Hematopoietic multipotent progenitor cell treated with erythropoietin and hydrocortisone succinate and interleukin-3 and kit ligand, for 17 days (in vitro differentiated cells): ENCODE results near the gene AGBL4.

Experiments used
- DNase-seq: peaks from one replicate; pipeline ENCODE4 v3.0.0-alpha.2; 2015; ENCODE audit warnings: low spot score

The AGBL4 gene

GRCh38 chr1:48940962-48941732, 1082.6 kb downstream of the AGBL4 start:
- no peak for DNase-seq

DNA sequence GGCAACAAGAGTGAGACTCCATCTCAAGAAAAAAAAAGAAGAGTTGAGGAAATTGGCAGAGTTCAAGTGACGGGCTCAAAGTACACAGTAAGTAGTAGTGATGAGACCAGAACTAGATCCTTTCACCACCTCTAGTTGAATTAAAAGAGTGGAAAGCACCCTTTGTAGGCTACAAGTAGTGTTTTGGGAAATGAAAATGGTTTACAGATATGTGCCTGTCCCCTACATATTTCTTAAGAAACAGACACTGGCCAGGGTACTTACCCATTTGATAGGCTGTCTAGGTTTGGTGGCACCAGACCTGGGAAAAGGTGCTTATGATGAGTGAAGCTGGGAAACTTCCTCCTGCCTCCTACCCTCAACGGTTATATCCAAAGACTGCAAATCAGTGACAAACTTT, 1083.4 kb downstream of the AGBL4 start:
- DNase-seq, result no peak

- no peak for DNase-seq
These were observed 1083.9 kb downstream of the AGBL4 start for GRCh38 chr1:48939828-48940227.

DNA sequence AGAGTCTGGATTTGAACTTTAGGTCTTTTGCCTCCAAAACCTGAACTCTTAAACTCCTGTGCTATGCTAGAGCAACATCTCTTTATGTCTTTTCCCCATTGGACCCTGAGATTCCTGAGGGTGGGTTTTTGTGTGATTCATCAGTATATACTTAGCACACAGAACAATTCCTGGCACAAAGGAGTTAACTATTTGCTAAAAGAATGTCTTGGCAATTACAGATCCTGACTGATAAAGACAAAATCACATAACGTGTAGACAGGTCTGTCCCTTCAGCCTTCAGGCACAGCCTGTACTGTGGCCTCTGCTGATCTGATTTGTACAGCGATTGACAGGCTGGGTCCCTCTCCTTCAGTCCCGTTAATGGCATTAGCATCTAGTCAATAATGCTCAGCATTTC, 1084.7 kb downstream of the AGBL4 start:
- DNase-seq, result no peak

DNA sequence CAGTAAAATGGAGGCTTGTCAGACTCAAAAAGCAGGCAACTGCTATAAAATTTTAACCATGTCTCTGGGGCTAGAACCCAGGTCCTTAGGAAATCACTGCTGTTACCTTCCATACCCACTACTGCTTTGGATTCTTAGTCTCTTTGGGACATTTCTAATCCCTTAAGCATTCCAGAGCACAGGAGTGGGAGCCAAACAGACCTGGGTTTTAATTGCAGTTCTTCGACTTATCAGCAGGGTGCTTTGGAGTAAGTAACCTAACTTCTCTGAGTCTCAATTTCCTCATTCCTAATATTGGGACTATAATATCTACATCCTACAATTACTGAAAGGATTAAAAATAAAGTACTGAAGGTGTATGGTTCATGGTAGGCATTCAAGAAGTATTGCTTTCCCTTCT, 1086.0 kb downstream of the AGBL4 start:
- DNase-seq, result no peak

- DNase-seq, result no peak
These were observed 1087.3 kb downstream of the AGBL4 start for GRCh38 chr1:48936436-48936835.

DNA sequence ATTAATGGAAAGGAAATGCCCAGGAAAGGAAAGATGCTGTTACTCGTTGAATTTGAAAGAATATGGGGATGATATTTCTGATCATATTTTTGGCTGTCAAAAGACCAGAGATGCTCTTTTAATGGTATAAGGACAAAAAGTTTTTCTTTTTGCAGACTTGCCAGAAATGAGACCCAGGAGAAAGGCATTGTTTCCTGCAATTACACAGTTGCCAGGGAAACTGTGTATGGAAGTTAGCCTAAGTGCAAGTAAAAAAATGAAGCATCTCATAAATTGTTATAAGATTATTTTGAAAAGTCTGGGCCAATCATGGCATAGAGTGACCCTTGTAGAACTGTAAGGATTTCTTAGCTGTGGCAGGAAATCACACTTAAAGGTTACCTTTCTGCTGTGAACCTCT, 1091.4 kb downstream of the AGBL4 start:
- DNase-seq, result no peak

- no peak for DNase-seq
These were observed 1092.1 kb downstream of the AGBL4 start for GRCh38 chr1:48931506-48932192.

DNA sequence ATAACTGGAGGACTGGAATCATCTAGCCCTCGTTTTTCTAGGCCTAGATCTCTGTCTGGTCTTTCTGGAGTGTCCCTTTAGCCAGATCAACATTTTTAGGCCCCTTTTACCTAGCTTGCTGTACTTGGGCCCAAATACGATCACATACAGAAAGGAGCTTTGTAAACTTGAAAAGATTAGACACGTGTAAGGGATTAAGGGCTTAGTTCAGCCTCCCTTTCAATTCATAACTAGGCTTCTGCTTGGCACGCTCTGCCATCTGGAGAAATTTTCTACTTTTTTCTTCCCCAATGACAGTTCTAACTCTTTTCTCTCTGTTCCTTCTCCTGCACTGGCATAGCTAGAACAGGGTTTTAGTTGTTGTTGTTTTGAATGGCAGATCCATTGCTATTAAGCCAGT, 1093.7 kb downstream of the AGBL4 start:
- DNase-seq, result no peak

DNA sequence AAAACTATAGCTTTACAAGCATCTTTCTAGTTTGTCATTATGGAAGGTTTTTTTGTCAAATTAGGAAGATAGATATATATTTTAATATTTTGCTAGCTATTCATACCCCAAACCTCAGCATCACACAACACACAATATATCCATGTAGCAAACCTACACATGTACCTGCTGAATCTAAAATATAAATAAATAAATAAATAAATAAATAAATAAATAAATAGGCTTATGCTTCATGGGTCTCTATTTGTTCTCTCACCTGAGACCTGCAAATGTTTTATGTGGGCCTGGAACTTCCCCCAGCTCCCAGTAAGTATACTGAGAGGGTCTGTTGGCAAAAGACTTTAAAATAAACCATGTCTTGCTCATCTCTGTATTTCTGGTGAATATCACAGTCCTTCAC, 1099.7 kb downstream of the AGBL4 start:
- no peak for DNase-seq

- no peak for DNase-seq
These were observed 1100.6 kb downstream of the AGBL4 start for GRCh38 chr1:48923116-48923515.

DNA sequence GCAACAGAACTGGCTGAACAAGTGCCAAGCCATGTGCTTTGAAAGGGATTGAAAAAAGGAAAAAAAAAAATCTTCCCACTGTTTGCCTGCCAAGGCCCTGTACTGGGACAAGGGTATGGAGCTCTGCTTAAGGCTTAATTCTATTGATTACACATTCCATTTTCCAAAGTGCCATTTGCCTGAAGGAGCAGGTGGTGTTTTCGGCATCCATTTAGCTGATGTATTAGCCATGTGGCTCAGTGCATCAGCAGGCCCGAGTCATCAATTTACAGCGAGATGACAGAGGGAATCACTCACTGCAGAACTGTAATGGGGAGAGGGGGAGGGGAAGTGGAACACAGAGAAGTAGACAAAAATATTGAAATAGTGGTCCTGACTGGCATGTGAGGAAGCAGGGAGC, 1102.9 kb downstream of the AGBL4 start:
- no peak for DNase-seq

GRCh38 chr1:48917901-48918603, 1105.7 kb downstream of the AGBL4 start:
- DNase-seq, result no peak

- DNase-seq, result no peak
These were observed 1106.7 kb downstream of the AGBL4 start for GRCh38 chr1:48917070-48917454.

GRCh38 chr1:48916130-48917069, 1107.4 kb downstream of the AGBL4 start:
- DNase-seq, result no peak

- no peak for DNase-seq
These were observed 1115.1 kb downstream of the AGBL4 start for GRCh38 chr1:48908606-48909005.

- DNase-seq, result no peak
These were observed 1117.0 kb downstream of the AGBL4 start for GRCh38 chr1:48906729-48907128.

GRCh38 chr1:48906164-48906563, 1117.6 kb downstream of the AGBL4 start:
- no peak for DNase-seq

DNA sequence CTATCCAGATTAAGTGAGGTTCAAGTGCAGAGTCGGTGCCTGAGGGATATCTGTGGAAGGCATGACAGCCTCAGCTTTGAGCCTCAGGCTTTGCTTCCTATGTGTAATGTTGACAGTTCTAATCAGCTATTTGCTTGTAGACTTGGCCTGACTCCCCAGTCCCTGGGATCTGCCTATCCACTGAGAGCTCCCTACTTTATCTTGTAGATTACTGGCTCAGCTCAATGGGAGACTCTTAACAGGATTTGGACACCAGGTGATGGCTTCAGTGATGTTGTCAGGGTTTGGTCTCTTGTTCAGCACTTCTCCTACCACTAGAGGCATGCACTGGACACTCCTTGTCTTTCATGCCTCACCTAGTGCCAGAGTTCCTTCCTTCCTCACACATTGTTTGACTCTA, 1120.5 kb downstream of the AGBL4 start:
- no peak for DNase-seq

DNA sequence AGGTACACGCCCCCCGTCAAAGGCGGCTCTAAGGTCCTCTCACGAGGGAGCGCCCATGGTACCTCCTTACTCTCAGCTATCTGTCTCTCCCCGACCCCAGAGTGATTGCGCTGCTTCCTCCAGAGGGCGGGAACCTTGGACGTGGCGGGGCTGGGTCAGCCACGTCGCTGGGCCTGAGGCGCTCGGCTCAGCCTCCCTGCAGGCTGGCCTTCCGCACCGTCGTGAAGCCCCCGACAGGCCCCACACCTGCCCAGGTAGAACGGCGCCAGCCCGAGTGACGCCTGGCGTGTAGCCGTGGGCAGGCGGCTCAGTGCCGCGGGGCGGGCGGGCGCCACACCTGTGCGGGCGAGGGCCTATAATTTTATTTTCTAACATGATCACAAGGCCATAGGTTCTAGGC, 1124.9 kb downstream of the AGBL4 start:
- no peak for DNase-seq

- no peak for DNase-seq
These were observed 1134.1 kb downstream of the AGBL4 start for GRCh38 chr1:48889615-48890014.

DNA sequence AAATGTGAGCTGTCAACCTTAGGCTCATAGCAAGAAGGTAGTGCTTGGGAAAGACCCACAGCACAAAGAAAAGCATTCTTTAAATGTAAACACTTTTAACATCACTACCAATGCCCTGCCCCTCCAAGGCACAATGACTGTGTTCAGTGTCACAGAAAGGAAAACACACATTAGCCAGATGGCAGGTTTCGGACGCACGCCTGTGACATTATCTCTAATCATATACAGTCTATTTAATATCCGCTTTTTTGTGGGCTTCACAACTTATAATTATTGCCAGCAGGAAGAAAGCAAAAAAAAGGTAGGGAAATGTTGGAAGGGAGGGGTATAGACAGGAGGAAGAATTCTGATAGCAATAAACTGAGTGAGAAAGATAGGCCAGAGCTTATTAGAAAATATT, 1134.7 kb downstream of the AGBL4 start:
- DNase-seq, result no peak
